Mucosa of descending colon (tissue), 3 donors: Measurements from ENCODE around the gene AKT1S1. TPM values are rescaled to one million over a fixed set of nuclear protein-coding genes. Genes with fewer than 3 reads are reported as not detected.

Experiments
- ATAC-seq: fragments of 200-7000 bp; cut with Tn5 transposase; one replicate; pipeline ENCODE4 v1.9.1; 2020; ENCODE audit warnings: mild to moderate bottlenecking, moderate library complexity
- DNase-seq, 3 donors: peaks; one replicate each; pipeline ENCODE4 v3.0.0-alpha.2; 2020
- H3K36me3 ChIP-seq: fragments of 200-600 bp; one replicate; pipeline ENCODE4 v1.8.0; 2021; ENCODE audit warnings: low read depth, mild to moderate bottlenecking
- H3K4me1 ChIP-seq: fragments of 200-600 bp; one replicate; pipeline ENCODE4 v1.8.0; 2021; ENCODE audit warnings: low read depth, mild to moderate bottlenecking
- H3K4me3 ChIP-seq: fragments of 200-600 bp; one replicate; pipeline ENCODE4 v1.8.0; 2021; ENCODE audit warnings: mild to moderate bottlenecking
- H3K9me3 ChIP-seq: fragments of 200-600 bp; one replicate; pipeline ENCODE4 v1.8.0; 2021; ENCODE audit warnings: mild to moderate bottlenecking
- intact Hi-C, 2 donors: fragments of 100-400 bp; cut with DNase I in 1 of 2; cut with micrococcal nuclease in 1 of 2; formaldehyde crosslinking; loops; one replicate each; pipeline versions ENCODE4 v1.11.0 to v1.11.1; 2022; cut with DNase I, micrococcal nuclease
- total RNA-seq, 3 donors: library from RNA; stranded (reverse); fragmentation: NEBNext Ultra II Directional in 2 of 3; extraction: Animal tissue kit (Norgen Biotek cat#: 25700) in 2 of 3; gene quantifications; one replicate each; pipeline versions ENCODE4 v1.2.1 to v1.2.4, GENCODE V29; 2021 to 2023
- TF ChIP-seq, protein P1 (sequence below): fragments of 200-600 bp; IDR thresholded peaks from one replicate; pipeline ENCODE4 v1.8.0; 2022; ENCODE audit warnings: antibody characterized with exemption, mild to moderate bottlenecking
- donor health status: DM: no; HTN: no; CAD: no; lungs with moderate emphysema.
- donor health status: DM: no; HTN: no; CAD: no.
- donor health status: DM: no; HTN: yes; CAD: no.

The AKT1S1 gene
- total RNA-seq, 3 donors from 2014 or later: 38.8 to 44.0 (median 42.3) TPM

DNA sequence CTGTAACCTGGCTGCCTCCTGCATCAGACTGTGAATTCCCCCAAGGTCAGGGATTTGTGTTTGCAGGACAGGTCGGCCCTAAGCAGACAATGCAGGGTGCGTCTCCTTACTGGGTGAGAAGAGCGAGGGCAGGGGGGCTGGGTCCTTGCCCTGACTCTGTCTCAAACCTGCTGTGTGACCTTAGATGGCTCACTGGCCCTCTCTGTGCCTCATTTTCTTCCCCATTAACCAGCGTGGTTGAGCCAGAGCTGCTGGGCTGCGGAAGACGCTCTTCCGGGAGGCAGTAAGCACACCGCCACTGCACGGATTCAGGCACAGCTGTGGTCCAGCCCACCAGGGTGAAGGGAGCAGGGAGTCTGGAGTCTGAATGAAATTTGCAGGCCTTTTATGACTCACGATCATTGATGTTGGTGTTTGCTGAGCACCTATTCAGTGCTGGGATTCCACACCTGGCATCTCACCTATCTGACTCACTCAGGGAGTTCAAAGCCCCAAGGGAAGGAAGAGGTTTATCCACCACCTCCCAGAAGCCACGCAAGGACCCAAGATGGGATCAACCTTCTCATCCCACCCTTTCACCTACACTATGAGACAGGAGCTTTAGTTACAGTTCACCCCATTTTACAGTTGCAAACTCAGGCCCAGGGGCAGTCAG is 2.5 kb downstream of the AKT1S1 start:
- DNase-seq (no peak), ATAC-seq (no peak)
- TF ChIP-seq, protein P1, sequence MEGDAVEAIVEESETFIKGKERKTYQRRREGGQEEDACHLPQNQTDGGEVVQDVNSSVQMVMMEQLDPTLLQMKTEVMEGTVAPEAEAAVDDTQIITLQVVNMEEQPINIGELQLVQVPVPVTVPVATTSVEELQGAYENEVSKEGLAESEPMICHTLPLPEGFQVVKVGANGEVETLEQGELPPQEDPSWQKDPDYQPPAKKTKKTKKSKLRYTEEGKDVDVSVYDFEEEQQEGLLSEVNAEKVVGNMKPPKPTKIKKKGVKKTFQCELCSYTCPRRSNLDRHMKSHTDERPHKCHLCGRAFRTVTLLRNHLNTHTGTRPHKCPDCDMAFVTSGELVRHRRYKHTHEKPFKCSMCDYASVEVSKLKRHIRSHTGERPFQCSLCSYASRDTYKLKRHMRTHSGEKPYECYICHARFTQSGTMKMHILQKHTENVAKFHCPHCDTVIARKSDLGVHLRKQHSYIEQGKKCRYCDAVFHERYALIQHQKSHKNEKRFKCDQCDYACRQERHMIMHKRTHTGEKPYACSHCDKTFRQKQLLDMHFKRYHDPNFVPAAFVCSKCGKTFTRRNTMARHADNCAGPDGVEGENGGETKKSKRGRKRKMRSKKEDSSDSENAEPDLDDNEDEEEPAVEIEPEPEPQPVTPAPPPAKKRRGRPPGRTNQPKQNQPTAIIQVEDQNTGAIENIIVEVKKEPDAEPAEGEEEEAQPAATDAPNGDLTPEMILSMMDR: no peak
- Histone ChIP-seq H3K4me1 (peaks cover 29% of the 10 kb centered on the region), H3K9me3 (no peaks in the 10 kb centered on the region), H3K36me3 (peaks cover 4% of the 10 kb centered on the region), H3K4me3 (no peak overlapping the region)
- intact Hi-C loops: no loop called here

DNA sequence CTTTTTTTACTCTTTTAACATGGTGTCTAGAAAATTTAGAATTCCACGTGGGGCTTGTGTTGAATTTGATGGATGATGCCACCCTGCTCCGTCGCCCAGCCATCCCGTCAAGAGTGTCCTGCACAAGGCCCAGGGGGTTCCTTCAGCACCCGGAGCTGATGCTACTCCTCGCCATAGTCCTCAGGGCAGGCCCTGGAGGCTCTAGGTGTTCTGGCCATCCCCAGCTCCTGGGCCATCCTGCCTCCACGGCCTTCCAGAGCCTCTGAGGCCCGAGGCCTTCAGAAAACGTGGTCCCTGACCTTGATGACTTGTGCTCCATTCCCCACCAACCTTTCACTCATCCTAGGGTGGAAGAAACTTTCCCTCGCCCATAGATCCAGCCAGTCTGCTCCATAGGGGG is 3.3 kb downstream of the AKT1S1 start:
- TF ChIP-seq, protein P1: no peak
- H3K4me3 ChIP-seq: no peak overlapping the region
- intact Hi-C loops: no loop called here
- no peak for DNase-seq
- peaks cover 4% of the 10 kb centered on the region for H3K36me3 ChIP-seq
- ATAC-seq: no peak
- no peaks in the 10 kb centered on the region for H3K9me3 ChIP-seq
- peaks cover 33% of the 10 kb centered on the region for H3K4me1 ChIP-seq

DNA sequence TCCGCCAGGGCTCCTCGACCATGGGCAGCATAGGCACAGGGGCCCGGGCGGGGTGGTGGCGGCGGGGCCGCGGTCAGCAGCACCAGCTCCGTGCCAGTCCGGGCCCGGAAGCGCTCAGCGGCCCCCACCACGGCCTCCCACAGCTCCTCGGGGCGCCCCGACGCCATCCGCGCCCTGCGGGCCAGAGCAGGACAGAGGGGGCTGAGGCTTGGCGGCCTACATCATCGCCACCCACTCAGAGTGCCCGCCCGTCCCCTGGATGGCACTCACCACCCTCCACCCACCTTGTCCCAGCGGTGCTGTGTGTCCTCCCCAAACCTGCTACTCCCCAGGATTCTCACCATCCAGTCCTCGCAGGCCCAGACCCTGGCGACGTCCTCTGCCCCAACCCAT is 4.0 kb downstream of the AKT1S1 start:
- intact Hi-C loops: no loop called here
- H3K36me3 ChIP-seq: peaks cover 4% of the 10 kb centered on the region
- peaks cover 31% of the 10 kb centered on the region for H3K4me1 ChIP-seq
- no peaks in the 10 kb centered on the region for H3K9me3 ChIP-seq
- DNase-seq (no peak), ATAC-seq (no peak)
- TF ChIP-seq, protein P1: no peak
- H3K4me3 ChIP-seq: no peak overlapping the region

DNA sequence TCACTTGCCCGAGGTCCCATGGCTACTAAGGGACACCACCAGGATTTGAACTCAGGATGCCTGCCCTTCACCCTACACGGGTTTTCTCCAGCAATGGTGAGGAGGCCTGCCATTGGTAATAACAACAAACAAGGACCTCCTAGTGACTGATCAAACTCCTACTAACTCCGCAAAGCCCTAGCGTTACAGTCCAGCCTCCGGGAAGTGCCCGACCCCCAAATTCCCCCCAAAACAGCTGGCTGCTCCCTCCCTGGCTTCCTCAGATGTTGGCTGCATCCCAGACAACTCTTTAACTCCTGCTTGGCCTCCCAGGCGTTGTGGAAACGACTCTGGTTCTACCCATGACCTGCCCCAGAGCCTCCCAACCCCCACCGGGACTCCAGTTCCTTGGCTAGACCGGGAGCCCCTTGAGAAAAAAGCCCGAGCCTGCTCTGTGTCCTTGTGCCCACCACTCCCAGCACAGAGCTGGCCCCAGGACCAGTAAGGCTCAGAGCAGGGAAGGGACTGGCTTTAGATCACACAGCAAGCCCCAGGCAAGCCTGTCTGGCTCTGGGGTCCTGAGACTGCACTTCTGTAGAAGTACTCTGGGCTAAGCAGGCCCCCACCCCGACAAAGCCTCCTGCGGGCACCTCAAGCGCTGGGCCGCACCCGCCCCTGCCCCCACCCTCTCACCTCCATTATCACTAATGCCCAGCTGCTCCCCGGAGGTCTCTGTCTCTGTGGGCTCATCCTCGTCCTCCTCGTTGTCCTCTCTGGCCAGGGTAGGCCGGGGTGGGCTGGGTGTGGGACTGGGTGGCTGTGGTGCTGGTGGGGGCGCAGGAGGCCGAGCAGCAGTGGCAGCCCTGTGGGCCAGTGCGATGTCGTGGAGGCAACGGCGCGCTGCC is 4.7 kb downstream of the AKT1S1 start:
- H3K4me1 ChIP-seq: peaks cover 31% of the 10 kb centered on the region
- H3K4me3 ChIP-seq: no peak overlapping the region
- ATAC-seq (no peak), DNase-seq (no peak)
- intact Hi-C loops: no loop called here
- TF ChIP-seq, protein P1: no peak
- H3K9me3 ChIP-seq: no peaks in the 10 kb centered on the region
- peaks cover 4% of the 10 kb centered on the region for H3K36me3 ChIP-seq

DNA sequence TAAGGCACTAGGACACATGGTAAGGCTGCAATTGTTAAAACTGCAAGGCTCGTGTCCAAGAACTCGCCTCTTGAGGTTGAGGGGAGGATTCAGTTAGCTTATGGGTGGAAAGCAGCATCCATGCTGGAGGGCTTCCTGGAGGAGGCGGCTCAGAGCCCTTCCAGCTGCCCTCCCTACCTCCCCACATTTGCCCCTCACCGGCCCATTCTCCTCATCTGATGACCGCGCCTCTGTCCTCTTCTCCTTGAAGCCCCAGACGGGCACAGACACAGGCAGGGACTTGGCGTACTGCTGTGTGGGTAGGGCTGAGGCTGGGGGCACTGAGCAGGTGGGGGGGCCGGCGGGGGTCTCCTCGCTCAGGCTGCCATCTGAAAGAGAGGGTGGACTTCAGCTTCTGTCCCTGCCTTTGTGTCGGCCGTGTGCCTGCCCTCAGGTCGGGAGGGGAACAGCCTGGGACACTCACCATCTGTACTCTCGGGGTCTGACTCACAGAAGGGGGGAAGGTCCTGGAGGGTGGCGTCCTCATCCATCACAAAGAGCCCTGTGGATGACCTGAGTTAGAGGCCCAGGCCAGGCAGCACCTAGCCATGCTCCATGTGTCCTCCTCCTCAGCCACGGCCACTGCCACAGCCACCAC is 5.7 kb downstream of the AKT1S1 start:
- no peak for ATAC-seq
- Histone ChIP-seq H3K9me3 (no peaks in the 10 kb centered on the region), H3K4me1 (peaks cover 35% of the 10 kb centered on the region), H3K4me3 (no peak overlapping the region), H3K36me3 (no peaks in the 10 kb centered on the region)
- DNase-seq: no peak
- intact Hi-C loops: no loop called here
- TF ChIP-seq, protein P1: no peak
